Frontal cortex (tissue), 4 donors: Measurements from ENCODE around the gene SLC6A11. TPM values are rescaled to one million over a fixed set of nuclear protein-coding genes. Genes with fewer than 3 reads are reported as not detected.

Experiments
- DNase-seq, 2 donors: peaks; one replicate each; pipeline ENCODE4 v3.0.0; 2012; ENCODE audit warnings: low spot score in 2 of 2
- FAIRE-seq: peaks from 2 replicates; lab custom pipeline; 2012; peaks lifted over from hg19 to GRCh38; lab: Jason Lieb, UNC
- total RNA-seq: library from RNA; depleted of rRNA; stranded (reverse); fragments of >200 nt; gene quantifications from one replicate; pipeline ENCODE4 v1.2.3, GENCODE V29; 2014
- donor health status: control.
- donor health status: control.
- donor health status: control.

The SLC6A11 gene
- 27.3 TPM for total RNA-seq

DNA sequence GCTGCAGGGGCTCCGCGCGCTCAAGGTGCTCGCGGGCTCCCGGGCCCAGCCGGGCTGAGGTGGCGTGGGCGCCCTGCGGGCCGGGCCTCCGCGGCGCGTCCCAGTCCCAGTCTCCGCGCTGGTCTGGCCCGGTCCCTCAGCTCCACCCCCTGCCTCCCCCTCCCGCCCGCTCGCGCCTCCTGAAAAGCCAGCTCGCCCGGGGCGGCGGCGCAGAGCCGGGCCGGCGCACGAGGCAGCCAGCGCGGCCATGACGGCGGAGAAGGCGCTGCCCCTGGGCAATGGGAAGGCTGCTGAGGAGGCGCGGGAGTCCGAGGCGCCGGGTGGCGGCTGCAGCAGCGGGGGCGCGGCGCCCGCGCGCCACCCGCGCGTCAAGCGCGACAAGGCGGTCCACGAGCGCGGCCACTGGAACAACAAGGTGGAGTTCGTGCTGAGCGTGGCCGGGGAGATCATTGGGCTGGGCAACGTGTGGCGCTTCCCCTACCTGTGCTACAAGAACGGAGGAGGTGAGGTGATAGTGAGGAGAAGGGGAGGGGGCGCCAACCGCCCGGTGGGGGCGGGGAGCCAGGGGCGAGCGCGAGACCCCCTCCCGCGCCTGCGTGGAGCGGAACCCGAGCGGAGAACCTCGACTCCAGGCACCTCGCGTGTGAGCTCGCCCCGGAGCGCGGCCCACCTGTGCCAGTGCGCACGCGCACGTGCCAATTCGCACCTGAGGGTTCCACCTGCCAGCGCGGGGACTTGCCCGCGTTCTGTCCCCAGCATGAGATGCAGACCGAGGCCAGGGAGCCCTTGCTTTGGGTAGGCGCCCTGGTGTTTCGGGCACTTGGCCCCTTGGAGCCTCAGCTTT lies at the start of gene SLC6A11:
TSS of gene SLC6A11 (plus strand) at position 210 of the 844 bp plus-strand sequence. CDS start at position 248, 38 bp downstream.
- DNase-seq, result peak; percentile 60 to 64
- FAIRE-seq, result no peak

GRCh38 chr3:10768708-10769394 lies 47.2 kb upstream of the SLC6A11 start:
- FAIRE-seq, result no peak
- no peak for DNase-seq

- DNase-seq (no peak), FAIRE-seq (no peak)
Measured at GRCh38 chr3:10770547-10770946, 45.5 kb upstream of the SLC6A11 start.

DNA sequence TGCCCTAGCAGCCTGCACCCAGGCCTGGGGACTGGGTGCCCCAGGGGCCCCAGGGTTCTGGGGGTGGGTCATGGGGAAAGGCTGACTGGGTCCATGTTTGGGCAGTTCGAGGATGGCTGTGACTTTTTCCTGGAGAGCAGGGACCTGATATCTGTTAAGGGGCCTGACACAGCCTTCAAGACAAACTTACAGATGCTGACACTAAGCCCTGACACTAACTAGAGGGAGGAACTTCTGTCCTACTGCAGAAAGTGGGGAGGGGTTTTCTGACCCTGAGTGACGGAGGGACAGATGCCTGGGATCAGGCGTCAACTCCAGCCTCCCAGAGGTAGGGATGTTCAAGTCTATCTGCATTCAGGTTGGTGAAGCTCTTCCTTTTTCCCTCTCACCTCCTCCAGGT lies 45.0 kb upstream of the SLC6A11 start:
- no peak for FAIRE-seq
- DNase-seq, result no peak

DNA sequence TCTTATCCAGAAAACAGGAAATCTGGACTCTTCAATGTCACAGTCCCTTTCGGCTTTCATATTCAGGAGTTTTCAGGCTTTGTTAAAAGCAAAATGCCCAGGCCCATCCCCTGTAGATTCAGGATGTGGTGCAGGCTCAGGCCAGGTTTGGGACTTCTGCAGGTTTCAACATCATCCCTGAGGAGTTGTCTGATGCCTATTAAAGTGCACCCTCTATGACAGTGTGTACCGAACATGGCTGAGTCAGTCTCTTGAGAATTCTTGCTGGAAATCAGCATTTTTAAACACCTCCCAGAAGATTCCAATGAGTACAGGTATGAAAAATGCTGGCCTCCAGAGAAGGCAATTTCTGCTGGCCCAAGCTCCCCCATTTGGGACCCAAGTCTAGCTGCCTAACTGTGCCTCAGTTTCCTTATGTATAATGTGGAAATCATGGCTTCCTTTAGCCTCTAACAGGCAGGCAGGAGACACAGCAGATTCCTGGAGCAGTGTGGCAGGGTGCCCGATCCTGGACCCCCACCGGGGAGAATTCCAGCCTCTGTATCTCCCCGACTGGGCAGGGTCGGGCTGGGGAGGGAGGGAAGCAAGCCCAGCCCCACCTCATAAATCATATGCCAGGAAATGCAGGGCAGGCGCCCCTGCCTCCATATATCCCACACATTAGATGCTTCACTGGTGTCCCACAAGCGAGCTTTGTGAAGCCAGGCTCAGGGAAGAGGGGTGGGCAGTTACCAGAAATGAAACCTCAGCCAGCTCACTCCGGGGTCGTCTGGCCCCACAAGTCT lies 44.4 kb upstream of the SLC6A11 start:
- DNase-seq, result no peak
- FAIRE-seq, result no peak

DNA sequence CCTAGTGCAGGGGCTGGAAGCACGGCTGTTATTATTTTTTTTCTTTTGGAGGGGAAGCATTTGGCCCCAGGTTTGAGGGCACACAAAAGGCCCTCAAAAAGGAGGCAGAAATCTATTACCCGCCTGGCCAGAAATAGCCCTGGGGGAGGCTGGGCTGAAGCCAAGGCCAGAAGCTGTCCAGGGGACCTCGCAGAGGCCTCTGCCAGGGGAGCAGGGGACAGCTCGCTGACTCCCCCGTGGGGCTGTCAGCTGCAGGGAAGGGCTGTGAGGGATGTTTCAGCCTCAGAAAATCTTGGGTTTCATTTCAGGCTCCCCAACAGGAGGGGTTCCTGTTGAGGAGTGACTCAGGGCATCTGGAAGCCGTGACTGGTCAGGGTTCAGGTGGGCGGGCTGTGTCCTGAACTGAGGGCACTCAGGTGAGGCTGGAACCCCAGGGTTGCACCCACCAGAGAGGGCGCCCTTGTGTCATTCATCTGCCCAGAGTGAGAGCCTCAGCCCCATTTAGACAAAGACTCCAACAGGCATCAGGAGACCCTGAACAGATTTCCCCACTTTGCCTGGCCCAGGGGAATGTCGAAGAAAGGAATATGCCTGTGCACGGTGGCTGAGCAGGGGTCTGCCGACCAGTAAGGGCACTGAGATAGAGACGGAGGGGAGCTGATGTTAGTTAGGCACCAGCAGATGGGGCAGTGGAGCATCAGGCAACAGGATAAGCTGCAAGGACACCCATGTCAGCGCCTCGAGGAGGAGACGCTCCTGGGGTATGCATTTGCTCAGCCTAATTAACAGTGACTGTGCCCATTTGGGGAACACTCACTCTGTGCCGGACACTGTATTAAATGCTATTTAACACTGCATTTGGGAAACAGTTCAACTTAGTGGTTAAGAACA lies 43.5 kb upstream of the SLC6A11 start:
- DNase-seq, result no peak
- FAIRE-seq, result no peak

DNA sequence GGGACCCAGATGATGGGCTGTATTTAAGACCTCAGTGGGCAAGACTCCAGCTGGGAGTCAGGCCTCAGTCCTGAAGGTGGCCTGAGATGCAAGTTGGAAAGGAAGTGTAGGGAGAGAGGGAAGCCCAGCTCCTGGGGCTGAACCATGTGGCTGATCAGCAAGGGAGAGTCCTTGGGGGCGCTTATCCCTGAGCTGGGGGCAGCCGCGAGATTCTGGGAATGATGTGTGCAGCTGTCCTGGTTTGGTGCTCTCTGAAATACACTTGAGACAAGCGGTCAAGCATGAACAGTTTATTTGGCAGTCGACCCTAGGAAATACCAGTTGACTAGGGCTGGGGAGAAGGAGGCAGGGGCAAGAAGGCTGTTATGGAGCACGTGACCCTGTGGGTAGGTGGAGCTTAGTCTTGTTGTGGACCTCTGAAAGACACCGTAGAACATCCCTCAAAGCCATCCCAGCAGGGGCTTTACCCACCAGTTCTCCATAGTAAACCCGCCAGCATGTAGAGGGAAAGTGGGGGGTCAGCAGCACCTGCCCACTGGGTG lies 41.8 kb upstream of the SLC6A11 start:
- FAIRE-seq (no peak), DNase-seq (no peak)

- no peak for DNase-seq
- no peak for FAIRE-seq
Measured at GRCh38 chr3:10774825-10775224, 41.2 kb upstream of the SLC6A11 start.

- DNase-seq (no peak), FAIRE-seq (no peak)
Measured at GRCh38 chr3:10775259-10775658, 40.8 kb upstream of the SLC6A11 start.

DNA sequence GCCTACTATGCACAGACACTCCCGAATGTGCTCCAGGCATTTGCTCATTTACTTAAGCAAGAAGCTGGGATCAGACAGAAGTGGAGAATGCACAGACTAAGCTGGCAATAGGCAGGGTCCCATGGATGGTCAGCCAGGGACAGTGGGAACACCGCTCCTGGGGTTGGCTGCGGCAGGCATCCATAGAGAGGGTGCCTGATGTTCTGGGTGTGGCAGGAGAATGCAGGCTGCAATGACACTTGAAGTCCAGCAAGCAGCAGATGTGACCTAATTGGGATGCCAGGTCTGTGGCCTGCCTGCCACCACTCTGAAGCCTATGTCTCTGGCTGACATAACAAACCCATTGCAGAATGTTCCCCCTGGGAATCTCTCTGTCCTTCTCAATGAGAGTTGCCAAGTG lies 40.2 kb upstream of the SLC6A11 start:
- FAIRE-seq (no peak), DNase-seq (no peak)

GRCh38 chr3:10777627-10778026 lies 38.4 kb upstream of the SLC6A11 start:
- FAIRE-seq (no peak), DNase-seq (no peak)

DNA sequence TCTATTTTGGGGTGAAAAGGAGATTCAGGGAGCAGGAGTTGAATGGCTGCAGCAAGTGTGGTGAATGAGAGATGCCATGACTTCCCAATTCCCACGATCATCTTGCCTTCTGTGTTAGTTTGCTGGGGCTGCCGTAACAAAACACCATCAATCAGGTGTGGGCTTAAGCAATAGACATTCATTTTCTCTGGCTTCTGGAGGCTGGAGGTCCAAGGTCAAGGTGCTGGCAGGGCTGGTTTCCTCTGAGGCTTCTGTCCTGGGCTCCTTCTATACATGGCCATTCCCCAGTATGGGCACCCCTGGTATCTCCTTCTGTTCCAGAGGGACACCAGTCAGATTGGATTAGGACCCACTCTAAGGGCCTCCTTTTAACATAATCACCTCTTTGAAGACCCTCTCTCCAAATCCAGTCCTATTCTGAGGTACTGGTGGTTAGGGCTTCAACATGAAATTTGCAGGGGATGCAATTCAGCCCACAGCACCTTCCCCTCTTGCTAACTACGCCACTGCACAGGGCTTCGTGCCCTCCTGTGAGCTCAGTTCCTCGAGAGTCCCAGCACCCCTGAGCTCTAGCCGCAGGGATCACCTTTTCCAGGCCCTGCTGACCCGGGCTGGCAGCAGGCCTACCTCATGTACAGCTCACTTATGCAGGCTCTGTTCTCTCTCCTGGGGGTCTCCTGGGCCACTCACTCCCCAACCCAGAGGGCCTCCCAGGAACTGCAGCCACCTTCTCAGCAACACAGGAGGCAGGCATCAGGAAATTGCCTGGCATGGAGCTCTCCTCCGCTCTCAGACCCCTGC lies 37.3 kb upstream of the SLC6A11 start:
- DNase-seq (no peak), FAIRE-seq (no peak)

GRCh38 chr3:10779293-10779805 lies 36.7 kb upstream of the SLC6A11 start:
- no peak for DNase-seq
- no peak for FAIRE-seq

DNA sequence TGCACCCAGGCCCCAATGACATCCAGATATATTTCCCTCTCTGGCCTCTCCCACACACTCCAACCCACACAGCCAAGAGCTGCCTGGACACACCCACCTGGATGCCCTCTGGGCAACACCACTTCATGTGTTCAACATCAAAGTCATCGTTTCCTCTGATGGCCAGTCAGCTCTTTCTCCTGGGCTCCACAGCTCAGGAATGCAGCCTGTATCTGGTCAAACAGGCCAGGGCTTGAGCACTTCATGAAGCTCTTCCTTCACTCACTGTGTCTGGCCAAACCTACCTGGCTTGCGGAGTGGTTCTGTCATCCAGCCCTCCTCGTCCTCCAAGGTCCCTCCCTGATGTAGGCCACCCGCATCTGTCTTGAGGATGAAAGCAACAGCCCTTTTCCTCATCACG lies 35.8 kb upstream of the SLC6A11 start:
- no peak for DNase-seq
- FAIRE-seq, result no peak

GRCh38 chr3:10780922-10781321 lies 35.1 kb upstream of the SLC6A11 start:
- FAIRE-seq, result no peak
- no peak for DNase-seq

- DNase-seq, result no peak
- no peak for FAIRE-seq
Measured at GRCh38 chr3:10781981-10782380, 34.0 kb upstream of the SLC6A11 start.

- DNase-seq (no peak), FAIRE-seq (no peak)
Measured at GRCh38 chr3:10783360-10784351, 32.4 kb upstream of the SLC6A11 start.
